HG02678 (cell line): ENCODE results near the gene OR5L2.
"Not testable (repeated sequence)": the region's sequence is repeated elsewhere in the genome, so short reads cannot be mapped to it uniquely, and the experiment has no call there.

Experiments used
- ATAC-seq: cut with Tn5 transposase; IDR thresholded peaks from one replicate; pipeline ENCODE4 v1.9.1; 2021; ENCODE audit warnings: mild to moderate bottlenecking, moderate library complexity; ENCODE audit not compliant: unreplicated experiment

Gene OR5L2

GRCh38 chr11:55826919-55827318 is at the start of gene OR5L2:
Gene OR5L2 (plus strand): TSS chr11:55827219. CDS start chr11:55827219, 0 bp downstream.
- no peak for ATAC-seq

GRCh38 chr11:55791606-55792005 is 35.4 kb upstream of the OR5L2 start:
- no peak for ATAC-seq

GRCh38 chr11:55793321-55793720 is 33.7 kb upstream of the OR5L2 start:
- no peak for ATAC-seq

GRCh38 chr11:55795256-55795655 is 31.8 kb upstream of the OR5L2 start, which contains the start of gene OR5D14:
Gene OR5D14 (plus strand): TSS chr11:55795556. CDS start chr11:55795556, 0 bp downstream.
- ATAC-seq = no peak

- no peak for ATAC-seq
These were observed 20.8 kb upstream of the OR5L2 start for GRCh38 chr11:55806248-55806647.

- no peak for ATAC-seq
These were observed 16.0 kb upstream of the OR5L2 start, which contains the start of gene OR5L1 for GRCh38 chr11:55811067-55811466. Gene OR5L1 (plus strand): TSS chr11:55811367. CDS start chr11:55811467, 100 bp downstream.

- ATAC-seq = no peak
These were observed 7.7 kb upstream of the OR5L2 start, which contains the start of gene OR5D18 for GRCh38 chr11:55819330-55819729. Gene OR5D18 (plus strand): TSS chr11:55819630. CDS start chr11:55819630, 0 bp downstream.

GRCh38 chr11:55838452-55838851 is 11.4 kb downstream of the OR5L2 start, which contains the start of gene OR5D16:
Gene OR5D16 (plus strand): TSS chr11:55838752. CDS start chr11:55838752, 0 bp downstream.
- no peak for ATAC-seq

- ATAC-seq = no peak
These were observed 20.4 kb downstream of the OR5L2 start for GRCh38 chr11:55847453-55847852.

- no peak for ATAC-seq
These were observed 22.0 kb downstream of the OR5L2 start for GRCh38 chr11:55849037-55849436.

- no peak for ATAC-seq
These were observed 25.1 kb downstream of the OR5L2 start for GRCh38 chr11:55852141-55852540.

GRCh38 chr11:55854704-55855103 is 27.7 kb downstream of the OR5L2 start:
- ATAC-seq = no peak

GRCh38 chr11:55867354-55867753 is 40.3 kb downstream of the OR5L2 start:
- not testable (repeated sequence) for ATAC-seq

- not testable (repeated sequence) for ATAC-seq
These were observed 45.7 kb downstream of the OR5L2 start for GRCh38 chr11:55872731-55873130.

GRCh38 chr11:55873146-55873545 is 46.1 kb downstream of the OR5L2 start:
- ATAC-seq = not testable (repeated sequence)
